GM04503 (cell line): ENCODE results near the gene FBLN2.
A peak's percentile ranks its signal among the peaks of the same experiment; 100 is the strongest.

ENCODE experiments used
- DNase-seq: peaks from one replicate; pipeline ENCODE4 v3.0.0-alpha.2; 2012; ENCODE audit warnings: low read depth

The FBLN2 gene

DNA sequence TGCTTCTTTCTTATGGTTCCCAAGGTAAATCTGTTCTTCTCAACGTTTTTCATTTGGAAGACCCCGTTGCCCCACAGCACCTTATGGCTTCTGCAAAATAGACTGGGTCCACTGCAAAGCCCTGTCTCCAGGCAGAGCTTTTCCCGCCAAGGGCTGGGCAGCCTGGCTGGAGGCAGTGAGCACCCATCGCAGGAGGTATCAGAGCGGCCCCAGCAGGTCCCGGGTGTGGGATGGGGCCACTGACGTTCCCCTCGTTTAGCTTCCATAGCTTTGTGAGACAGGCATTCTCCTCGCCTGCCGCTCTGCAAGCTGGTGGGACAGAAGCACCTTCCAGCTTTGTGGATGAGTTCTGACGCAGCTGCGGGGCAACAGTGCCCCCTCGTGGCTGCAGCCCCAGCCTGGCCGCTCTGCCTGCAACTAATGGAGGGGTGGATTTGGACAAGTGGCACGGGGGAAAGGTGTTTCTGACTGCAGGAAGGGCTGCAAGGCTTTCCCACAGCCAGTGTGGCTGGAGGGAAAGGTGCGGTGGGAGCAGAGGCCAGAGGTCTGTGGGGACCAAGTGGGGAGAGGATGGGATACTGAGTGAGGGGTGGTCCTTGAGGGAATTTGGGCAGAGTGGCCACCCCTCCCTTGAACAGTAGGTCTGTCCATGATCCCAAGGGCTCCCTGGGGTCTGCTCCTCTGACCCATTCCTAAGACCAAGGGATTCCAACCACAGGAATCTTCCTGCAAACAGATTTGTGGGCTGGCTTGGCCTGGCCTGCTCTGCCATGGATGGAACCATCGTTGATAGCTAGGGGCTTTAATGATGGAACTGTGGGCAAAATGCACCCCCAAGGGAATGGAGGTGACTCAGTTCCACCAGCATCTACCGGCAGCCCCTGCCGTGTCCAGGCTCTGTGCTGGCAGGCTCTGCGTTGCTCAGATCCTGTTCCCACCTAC is 99.4 kb downstream of the FBLN2 start:
- peak; percentile 15 for DNase-seq

DNA sequence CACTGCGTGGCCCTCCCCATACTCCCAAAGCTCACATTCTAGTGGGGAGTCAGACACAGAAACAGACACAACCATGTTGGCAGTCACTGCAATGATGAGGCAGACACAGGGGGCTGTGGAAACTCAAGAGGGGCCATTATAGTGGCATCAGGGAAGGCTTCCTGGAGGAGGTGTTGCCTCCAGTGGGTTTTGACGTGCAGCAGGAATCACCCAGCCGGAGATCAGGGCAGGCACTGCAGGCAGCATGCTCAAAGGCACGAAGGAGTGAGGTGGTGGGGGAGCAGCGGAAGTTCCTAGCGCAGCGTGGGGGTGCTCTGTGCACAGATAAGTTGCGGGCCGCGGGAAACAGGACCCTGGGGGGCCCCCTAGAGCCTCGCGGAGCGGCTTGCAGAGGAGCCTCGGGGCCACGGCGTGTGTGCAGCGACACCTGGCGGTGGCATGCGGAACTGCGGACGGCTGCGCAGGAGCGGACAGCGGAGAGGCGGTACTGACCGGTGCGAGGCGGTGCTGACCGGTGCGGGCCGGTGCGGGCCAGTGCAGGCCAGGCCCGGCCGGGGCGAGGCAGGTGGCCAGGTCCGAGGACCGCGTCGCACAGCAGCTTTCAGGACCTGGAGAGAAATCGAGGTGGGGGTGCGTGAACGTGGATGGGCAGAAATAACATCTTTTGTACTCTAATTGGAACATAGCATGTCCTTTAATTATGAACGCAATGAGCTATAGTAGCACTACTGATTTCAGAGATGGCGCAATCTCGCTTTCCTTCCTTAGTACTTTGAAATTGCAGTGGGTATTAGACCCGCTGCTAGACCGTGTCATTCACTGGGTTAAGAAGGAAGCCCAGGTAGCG is 101.5 kb downstream of the FBLN2 start:
- DNase-seq: no peak

DNA sequence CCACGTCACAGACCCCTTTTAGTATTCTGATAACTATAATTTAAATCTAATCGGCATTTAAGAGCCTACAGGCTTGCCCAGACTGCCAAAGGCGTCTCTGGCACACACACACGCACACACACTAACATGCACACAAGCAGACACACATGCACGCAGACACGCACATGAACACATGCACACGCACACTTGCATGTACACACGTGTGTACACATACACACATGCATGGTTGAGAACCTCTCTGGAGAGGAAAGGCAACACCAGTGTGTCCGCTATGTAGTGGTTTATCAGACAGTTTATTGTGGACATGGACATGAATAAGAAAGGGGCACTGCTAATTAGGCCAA is 102.1 kb downstream of the FBLN2 start:
- no peak for DNase-seq

DNA sequence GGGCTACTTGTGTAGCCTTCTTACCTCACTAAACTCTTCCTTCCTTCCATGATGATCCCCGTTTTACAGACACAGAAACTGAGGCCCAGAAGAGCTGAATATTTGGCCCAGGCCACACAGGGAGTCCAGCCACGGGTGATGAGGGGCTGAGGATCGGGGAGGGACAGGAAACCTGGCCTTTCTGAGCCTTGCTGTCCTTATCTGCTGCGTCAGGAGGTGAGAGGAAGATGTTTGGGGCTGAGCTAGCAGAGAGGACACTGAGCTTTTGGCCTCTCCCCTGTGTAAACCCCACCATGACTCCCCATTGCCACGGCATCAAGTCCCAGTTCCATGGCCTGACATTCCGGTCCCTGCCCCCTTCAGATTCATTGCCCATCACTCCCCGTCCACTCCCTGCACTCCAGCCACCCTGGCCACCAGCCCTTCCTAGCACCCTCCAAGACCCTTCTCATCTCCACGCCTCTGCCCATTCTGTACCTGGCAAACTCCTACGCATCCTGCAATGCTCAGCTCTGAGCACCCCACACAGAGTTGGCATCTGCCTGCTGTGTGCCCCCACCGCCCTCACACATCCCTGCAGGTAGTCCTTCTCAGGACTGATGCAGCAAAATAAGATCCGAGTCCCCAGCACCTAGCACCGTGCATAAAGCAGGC is 103.0 kb downstream of the FBLN2 start:
- no peak for DNase-seq

DNA sequence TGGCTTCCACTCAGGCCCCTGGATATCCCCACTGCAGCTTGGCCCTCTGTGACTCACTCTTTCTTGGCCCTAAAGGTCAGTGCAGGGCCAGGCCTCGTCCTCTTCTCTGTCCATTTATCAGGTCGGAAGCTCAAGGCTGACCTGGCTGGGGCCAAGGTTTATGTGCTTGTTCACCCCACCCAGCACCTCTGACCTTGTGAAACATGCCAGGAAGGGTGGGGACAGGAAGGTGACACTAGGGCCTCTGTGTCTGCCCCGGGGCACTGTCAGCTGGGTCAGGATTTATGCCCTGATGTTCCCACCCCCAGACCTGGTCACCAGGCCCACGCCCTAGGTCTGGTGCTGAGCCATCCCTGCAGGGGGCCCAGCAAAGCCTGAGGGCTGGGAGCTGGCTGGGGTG is 103.8 kb downstream of the FBLN2 start:
- no peak for DNase-seq

DNA sequence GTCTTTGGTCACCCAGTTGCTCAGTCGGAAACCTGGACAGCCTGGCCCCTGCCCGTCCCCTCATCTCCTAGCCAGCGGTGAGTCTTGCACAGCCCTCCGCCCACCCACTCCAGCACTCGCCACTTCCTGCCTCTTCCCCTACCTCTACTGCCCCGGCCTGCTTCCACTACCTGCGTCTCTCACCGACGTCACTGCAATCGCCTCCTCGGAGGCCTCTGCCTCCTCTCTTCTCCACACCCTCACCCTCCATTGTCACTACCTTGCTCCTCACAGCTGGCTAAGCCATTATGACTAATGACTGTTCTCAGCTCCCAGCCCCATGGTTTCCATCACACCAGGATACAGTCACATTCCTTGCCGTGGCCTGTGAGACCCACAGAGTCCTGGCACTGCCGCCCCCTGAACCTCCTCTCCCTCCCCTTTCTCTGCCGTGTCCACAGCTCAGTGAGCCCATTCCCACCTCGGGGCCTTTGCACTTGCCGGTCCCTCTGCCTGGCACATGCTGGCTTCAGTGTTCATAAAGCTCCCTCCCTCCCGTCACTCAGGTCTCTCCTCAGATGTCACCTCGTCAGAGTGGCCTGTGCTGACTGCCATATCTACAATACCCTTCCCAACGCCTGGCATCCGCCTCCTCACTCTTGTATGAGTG is 104.8 kb downstream of the FBLN2 start:
- DNase-seq: no peak

DNA sequence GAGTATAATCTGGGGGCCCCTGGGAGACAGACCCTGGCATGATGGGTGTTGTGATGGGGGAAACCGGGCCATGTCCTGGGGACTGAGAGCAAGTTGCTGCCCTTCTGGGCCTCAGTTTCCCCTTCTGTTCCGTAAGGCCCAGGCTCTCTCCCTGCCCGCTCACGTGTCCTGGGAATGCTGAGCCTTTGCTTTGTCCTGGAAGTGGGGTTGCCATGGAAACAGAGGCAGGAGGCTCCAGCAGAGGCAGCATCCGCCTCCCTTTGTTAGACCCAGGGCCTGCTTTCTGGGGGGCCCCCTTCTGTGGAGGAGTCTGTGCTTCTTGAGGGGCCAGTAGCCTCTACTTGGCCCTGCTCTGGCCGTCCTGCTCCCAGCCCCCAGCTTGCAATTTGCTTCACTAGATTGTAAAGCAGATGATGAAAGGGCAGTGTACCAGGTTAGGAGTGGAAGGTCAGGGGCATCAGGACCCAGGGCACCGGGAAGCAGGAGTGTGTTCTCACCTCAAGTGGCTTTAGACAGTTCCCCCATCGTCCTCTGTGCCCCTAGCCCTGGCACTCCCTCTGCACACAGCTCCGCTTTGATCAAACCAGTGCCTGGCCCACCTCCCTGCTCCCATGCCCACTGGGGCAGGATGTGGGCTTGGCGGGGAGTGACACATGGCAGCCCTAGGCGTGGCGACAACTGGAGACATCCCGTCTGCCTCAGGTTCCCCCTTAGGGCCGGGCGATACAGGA is 105.6 kb downstream of the FBLN2 start:
- DNase-seq: no peak

DNA sequence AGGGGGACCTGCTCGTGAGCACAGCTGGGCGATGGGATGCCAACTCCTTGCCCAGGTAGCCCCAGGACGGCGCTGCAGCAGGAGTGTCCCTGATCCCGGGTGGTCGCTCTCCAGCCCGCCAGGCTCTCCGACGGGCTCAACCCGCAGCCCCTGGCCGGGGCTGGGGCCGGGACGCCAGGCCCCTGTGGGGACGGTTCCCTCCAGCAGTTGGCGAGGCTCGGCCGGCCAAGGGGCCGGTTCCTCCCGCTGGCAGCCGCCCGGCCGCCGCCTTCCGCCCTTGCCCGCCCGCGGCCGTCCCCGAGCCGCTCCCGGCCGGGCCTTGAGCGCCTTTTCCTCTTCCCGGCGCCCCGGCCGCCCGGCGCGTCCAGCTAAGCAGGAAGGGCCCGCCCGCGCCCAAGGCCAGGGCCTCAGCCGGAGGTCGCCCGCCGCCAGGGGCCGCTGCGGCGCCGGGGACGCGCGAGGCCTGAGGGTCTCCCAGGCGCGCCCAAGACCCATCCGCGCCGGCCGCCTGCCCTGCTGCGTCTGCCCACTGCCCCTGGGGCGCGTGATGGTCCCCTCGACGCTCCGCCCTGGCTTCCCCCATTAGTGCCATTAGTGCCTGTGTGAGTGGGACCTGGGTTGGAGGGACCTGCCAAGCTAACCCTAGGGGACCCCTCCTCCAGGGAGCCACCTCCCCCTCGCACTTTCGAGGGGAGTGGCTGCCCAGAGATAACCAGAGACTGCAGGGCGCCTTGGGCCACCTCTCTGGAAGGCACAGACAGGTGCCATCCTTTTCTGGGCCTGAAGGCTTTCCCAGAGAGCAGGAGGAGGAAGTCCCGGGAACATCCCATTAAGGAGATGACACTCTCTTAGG is 106.4 kb downstream of the FBLN2 start:
- DNase-seq: no peak

DNA sequence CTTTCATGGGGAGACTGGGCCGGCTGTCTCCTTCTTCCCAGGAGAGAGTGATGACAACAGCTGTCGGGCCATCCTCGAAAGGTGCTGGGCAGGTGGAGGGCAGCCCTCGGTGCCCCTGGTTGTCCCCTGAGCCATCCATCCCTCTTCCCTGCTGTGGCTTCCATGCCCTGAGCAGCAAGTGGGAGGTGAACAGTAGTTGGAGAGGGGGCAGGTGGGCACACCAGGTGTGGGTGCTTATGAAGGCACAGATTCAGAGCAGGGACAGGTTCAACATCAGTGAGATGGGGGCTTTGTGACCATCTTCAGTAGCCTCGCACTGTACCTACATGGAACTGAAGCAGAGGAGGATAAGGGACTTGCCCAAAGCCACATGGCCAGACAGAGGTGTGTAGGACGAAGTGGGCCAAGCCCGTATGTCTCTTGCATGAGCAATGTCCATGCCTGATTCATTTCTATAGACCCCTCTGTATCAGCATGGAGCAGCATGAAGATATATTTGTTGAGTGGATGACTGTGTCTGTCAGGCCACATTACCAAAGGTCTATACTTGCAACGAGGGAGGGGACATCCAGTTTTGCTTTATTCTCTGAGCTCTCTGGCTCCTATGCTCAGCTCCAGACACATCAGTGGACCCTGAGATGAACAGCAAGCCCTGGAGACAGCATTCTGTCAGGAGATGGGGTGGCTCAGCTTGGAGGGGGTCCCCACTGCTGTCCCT is 107.8 kb downstream of the FBLN2 start:
- DNase-seq: no peak

DNA sequence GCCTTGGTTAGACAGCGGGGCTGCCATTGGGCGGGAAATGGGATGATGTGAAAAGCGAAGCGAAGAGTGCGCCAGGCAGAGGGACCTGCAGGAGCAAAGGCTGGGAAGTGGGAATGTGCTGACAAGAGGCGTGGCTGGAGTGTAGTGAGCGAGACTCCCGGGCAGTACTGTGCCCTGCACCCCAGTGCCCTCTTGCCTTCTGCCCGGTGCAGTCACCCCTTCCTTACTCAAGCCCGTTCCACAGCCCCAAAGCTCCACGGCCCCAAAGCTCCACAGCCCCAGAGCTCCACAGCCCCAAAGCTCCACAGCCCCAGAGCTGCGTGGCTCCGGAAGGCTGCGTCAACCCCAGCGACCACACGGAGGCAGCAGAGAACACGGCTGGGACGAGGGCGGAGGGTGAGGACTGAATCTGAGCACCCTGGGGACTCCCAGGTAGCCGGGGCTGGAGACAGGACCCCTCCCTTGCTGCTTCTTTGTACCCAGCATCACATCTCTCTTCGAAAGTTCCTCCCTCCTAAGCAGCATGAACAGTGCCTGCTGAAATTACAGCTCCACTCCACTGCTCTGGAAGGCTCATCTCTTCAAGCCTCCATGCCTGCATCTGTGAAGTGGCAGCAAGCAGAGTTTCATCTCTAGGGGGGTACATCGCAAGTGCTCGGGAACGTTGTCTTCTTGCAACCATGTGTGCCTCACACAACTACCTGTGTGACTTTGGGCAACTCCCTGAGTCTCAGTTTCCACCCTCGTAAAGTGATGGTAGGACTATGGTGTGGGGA is 108.9 kb downstream of the FBLN2 start:
- DNase-seq: no peak

DNA sequence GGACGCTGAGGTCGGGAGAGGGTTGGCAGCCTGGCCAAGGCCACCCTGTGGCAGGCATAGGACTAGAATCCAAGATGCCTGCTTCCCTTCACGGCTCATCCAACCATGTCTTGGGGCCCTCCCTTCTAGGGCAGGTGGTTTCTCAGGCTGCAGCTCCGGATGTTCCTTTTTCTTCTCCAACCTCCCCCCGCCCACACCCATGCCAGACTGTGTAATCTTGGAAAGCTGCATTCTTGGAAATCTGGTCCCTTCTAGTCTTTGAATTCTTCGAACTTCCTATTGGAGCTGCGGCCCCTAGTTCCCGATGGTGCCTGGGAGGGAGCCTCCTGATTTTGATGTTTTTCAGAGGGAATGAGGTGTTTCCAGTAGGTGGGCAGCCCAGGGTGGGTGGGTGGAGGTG is 109.8 kb downstream of the FBLN2 start:
- DNase-seq: no peak

DNA sequence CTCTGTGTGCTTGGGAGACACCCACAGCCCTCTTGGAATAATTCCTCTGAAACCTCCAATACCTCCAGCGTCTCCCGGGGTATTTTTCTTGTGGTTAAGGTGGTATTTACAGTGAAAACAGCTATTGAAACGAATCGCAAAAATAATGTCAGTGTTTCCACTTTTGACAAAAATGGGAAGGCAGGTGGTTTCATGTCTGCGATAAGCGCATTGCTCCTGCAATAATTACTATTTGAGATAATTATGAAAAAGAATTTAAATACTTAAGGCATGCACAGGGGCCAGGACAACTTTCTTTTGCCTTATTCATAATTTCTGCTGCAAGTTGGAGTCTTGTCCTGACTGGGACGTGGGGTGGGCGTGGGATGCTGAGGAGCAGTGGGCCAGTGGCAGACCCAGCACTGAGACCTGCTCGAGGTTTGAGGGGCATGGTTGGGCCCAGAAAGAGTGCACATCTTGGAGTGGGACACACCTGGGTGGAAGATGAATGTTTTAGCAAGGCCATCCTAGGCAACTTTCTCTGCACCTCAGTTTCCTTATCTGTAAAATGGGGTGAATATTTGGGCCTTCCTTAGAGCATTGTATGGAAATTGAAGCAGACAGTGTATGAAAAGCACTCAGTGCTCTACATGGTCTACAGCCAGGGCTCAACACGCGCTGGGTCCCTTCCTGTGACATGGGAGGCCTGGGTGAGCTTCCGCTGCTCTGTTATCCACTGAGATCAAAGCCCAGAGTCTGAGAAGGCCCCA is 110.5 kb downstream of the FBLN2 start:
- DNase-seq: no peak

DNA sequence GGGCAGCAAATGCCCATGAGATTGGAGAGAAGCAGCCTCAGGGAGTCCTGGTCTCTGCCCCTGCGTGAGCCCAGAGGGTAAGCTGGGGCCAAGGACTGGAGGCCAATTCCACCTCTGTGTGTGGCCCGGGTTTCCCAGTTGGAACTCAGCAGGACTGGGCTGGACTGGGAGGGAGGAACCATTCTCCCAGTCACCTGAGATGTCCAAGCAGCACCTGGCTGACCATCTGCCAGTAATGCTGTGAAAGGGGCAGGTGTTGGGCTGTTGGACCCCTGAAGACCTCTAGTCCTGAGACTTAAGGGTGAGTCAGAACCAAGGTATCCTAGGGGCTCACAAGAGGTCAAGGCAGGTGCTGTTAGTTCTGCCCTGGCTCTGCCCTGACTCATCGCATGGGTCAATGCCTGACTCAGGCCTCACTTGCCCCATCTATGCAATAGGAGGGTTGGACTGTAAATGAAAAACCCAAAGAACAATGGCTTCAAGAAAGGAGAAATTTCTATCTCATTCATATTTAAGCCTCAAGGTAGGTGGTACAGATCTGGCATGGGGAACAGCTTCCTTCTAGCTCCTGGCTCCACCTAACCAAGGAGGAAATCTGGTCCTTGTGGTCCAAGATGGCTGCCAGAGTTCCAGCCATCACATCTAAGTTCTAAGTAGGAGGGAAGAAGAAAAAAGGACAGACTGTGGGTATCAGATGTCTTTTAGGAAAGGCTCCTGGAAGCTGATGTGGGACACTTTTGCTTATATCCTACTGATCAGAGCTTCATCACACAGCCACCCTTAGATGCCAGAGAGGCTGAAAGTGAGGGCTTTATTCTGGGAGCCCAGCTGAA is 111.3 kb downstream of the FBLN2 start:
- DNase-seq: no peak

DNA sequence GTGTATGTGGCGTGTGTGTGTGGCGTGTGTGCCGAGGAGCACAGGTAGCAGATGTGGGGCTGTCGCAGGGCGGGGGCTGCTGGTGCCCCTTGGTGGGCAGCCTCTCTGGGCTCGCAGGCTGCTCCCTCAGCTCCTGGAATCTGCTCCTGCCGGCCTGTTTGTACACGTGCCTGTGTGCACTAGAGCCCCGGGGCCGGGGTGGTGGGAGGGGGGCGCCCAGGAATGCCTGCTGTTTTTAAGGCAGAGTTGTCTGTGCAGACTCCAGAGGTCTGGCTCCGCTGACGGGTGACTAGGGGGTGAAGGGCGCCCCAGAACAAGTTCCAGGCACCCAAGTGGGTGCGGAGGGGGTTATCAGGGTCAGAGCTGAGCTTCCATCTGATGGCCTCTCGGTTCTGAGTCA is 112.2 kb downstream of the FBLN2 start:
- no peak for DNase-seq

DNA sequence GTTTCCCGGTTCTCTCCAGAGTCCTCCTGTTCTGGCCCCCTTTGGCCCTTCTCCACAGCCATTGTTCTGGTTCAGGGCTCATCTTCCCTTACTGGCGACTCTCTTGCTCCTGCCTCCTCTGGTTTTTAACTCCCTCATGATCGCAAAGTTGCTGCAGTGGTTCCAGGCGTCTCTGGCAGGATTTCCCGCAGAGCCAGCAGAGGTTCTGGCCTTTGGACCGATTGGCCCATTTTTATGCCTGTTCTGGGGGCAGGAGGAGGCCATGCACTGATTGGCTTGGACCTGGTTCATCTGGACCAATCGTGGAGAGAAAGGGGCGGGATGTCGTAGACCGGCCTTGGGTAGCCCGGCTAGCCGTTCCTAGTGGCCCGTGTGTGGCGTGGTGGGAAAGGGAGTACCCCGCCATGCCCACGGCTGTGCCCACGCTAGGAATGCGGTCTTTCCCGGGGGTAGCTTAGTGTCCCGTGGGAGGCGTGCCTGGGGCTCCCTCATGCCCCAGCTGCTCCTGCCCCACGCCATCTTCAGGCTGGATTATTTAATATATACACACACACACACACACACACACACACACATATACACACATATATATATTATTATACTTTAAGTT is 113.4 kb downstream of the FBLN2 start:
- DNase-seq: no peak

DNA sequence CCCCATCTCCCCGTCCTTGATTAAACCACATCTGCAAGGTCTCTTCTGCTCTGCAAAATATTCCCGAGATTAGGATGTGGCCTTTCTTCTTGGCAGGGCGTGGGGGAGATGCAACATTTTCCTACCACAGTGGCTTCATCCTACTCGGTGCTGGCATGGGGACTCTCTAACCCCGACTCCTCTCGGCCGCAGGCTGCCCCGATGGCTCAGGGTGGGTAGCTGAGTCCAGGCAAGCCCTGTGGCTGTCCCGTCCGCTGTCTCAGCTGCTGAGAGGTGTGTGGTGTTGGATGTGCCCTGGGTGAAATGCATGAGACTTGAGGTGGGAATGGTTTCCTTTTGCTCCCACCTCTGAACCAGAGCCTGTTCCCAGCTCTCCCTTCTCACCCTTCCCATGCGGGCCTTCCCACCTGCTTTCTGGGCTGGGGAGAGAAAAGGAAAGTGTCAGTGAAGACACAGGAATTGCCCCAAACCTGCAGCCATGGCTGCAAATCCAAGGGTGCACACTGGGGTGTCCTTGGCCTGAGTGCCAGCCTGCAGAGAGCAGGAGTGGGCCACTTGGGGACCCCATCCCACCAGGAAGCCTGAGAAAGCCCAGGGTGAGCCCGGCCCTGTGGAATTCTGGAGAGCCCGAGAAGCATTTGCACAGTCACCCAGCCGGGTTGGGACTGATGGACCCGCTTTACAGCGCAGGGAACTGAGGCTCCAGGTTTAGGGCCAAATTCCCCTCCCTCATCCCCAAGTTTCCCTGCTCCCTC is 115.0 kb downstream of the FBLN2 start:
- no peak for DNase-seq
